ENCODE data around the gene CLEC1A. TPM values are rescaled to one million over a fixed set of nuclear protein-coding genes. Genes with fewer than 3 reads are reported as not detected.
A peak's percentile ranks its signal among the peaks of the same experiment; 100 is the strongest.

Gene CLEC1A
- total RNA-seq, result 10 to 100 TPM in 1 of 4 donors, 1 to 10 TPM in 1, under 1 TPM in 1, not detected in 1; 0.55 to 14.1 (median 3.8) TPM

GRCh38 chr12:10098791-10099190 is at the start of gene CLEC1A:
CLEC1A (minus strand) TSS chr12:10098985; CDS start chr12:10098922, 63 bp downstream.
- H3K27me3 ChIP-seq, result no peaks in the 10 kb centered on the region
- 0 to 68% methylated on average over 1 to 10 of the region's 10 CpGs for WGBS, 2 donors (ENCODE audit: low coverage in 1 of 2)
- no peak within 1 kb of the TSS for H3K4me3 ChIP-seq
- in situ Hi-C loops (cut with MboI; ENCODE audit: low pct_ligation_motif_present in 1 of 4, low pct_unique_long_range_greater_than_20kb in 1 of 4, low sequenced_read_pairs in 3 of 4), result no loop called here
- no peaks in the 10 kb centered on the region for H3K9me3 ChIP-seq
- no peak for DNase-seq
- intact Hi-C loops (cut with DNase I; ENCODE audit: low total_unique reads), result no loop called here
- H3K27ac ChIP-seq, result peak within 1 kb of the TSS; percentile 12 to 42 (median 24)
- TF ChIP-seq EP300 (IDR thresholded peaks at IDR 0.05; ENCODE audit: low read depth) (no peak), CTCF (IDR thresholded peaks at IDR 0.05) (no peak), POLR2AphosphoS5 (IDR thresholded peaks at IDR 0.05) (peak in 2 of 3 donors; percentile 26 to 37), POLR2A (IDR thresholded peaks at IDR 0.05) (peak; percentile 26)
- H3K36me3 ChIP-seq, result no peaks in the 10 kb centered on the region
- peaks cover 0 to 12% (median 3%) of the 10 kb centered on the region in 4 donors for H3K4me1 ChIP-seq

GRCh38 chr12:10147714-10148403 is 49.1 kb upstream of the CLEC1A start:
- Histone ChIP-seq H3K9me3 (no peaks in the 10 kb centered on the region), H3K36me3 (no peaks in the 10 kb centered on the region), H3K4me3 (no peak overlapping the region), H3K27ac (no peak overlapping the region), H3K27me3 (no peaks in the 10 kb centered on the region), H3K4me1 (peaks cover 0 to under 1% (median 0%) of the 10 kb centered on the region in 4 donors)
- no peak for DNase-seq
- TF ChIP-seq POLR2A (IDR thresholded peaks at IDR 0.05), result no peak
- no peak for TF ChIP-seq POLR2AphosphoS5 (IDR thresholded peaks at IDR 0.05)
- TF ChIP-seq CTCF (IDR thresholded peaks at IDR 0.05), result no peak
- no peak for TF ChIP-seq EP300 (IDR thresholded peaks at IDR 0.05; ENCODE audit: low read depth)
- in situ Hi-C loops (cut with MboI; ENCODE audit: low pct_ligation_motif_present in 1 of 4, low pct_unique_long_range_greater_than_20kb in 1 of 4, low sequenced_read_pairs in 3 of 4) (loop anchor here in 1 of 4 donors (25.0 kb wide), 1 partner anchor 111 kb away; the partner anchor contains the start of gene CLEC9A), intact Hi-C loops (cut with DNase I; ENCODE audit: low total_unique reads) (no loop called here)
- 70 to 83% methylated on average over 4 to 5 of the region's 5 CpGs for WGBS, 2 donors (ENCODE audit: low coverage in 1 of 2)

GRCh38 chr12:10142976-10143589 is 44.3 kb upstream of the CLEC1A start:
- no peak for DNase-seq
- H3K27ac ChIP-seq, result no peak overlapping the region
- WGBS, 2 donors (ENCODE audit: low coverage in 1 of 2), result 0% methylated on average over 1 of the region's 1 CpG
- in situ Hi-C loops (cut with MboI; ENCODE audit: low pct_ligation_motif_present in 1 of 4, low pct_unique_long_range_greater_than_20kb in 1 of 4, low sequenced_read_pairs in 3 of 4) (loop anchor here in 1 of 4 donors (25.0 kb wide), 1 partner anchor 106 kb away; the partner anchor contains the start of gene CLEC9A), intact Hi-C loops (cut with DNase I; ENCODE audit: low total_unique reads) (no loop called here)
- no peaks in the 10 kb centered on the region for H3K36me3 ChIP-seq
- H3K27me3 ChIP-seq, result no peaks in the 10 kb centered on the region
- no peaks in the 10 kb centered on the region for H3K9me3 ChIP-seq
- H3K4me3 ChIP-seq, result no peak overlapping the region
- H3K4me1 ChIP-seq, result no peaks in the 10 kb centered on the region
- TF ChIP-seq POLR2A (IDR thresholded peaks at IDR 0.05) (no peak), POLR2AphosphoS5 (IDR thresholded peaks at IDR 0.05) (no peak), CTCF (IDR thresholded peaks at IDR 0.05) (no peak), EP300 (IDR thresholded peaks at IDR 0.05; ENCODE audit: low read depth) (no peak)

- DNase-seq, result no peak
- Histone ChIP-seq H3K4me1 (no peaks in the 10 kb centered on the region), H3K4me3 (no peak overlapping the region), H3K9me3 (no peaks in the 10 kb centered on the region), H3K36me3 (no peaks in the 10 kb centered on the region), H3K27ac (no peak overlapping the region), H3K27me3 (no peaks in the 10 kb centered on the region)
- TF ChIP-seq CTCF (IDR thresholded peaks at IDR 0.05) (peak in 4 of 5 experiments; percentile 34 to 52 (median 38)), POLR2AphosphoS5 (IDR thresholded peaks at IDR 0.05) (no peak)
- in situ Hi-C loops (cut with MboI; ENCODE audit: low pct_ligation_motif_present in 1 of 4, low pct_unique_long_range_greater_than_20kb in 1 of 4, low sequenced_read_pairs in 3 of 4), result loop anchor here in 1 of 4 donors (25.0 kb wide), 1 partner anchor 103 kb away; the partner anchor contains the start of gene CLEC9A
- intact Hi-C loops (cut with DNase I; ENCODE audit: low total_unique reads), result no loop called here
- WGBS, 2 donors (ENCODE audit: low coverage in 1 of 2), result 14 to 21% methylated on average over 2 of the region's 2 CpGs
Observed at GRCh38 chr12:10140001-10140400, 41.2 kb upstream of the CLEC1A start.

All from transverse colon (tissue), 4 donors.